ENCODE data around the gene NAT8L. TPM values are rescaled to one million over a fixed set of nuclear protein-coding genes. Genes with fewer than 3 reads are reported as not detected.

NAT8L gene
- total RNA-seq, 8 experiments from 2014 or later, result 2.0 to 17.1 (median 9.0) TPM

GRCh38 chr4:2077537-2078460, 18.7 kb downstream of the NAT8L start:
- 65 to 91% (median 79%) methylated on average over 1 to 11 of the region's 17 CpGs; no CpG with 5 or more reads in 2 of the 10 experiments for WGBS, 10 experiments
- ATAC-seq (replicated peaks in 6 of 8), result no peak
- Histone ChIP-seq H3K4me3 (no peak overlapping the region), H3K27ac (no peak overlapping the region), H3K4me1 (replicated peaks in 1 of 2) (peaks cover 11 to 17% of the 10 kb centered on the region in 2 donors)
- in situ Hi-C loops (cut with MboI; ENCODE audit: low pct_unique_long_range_greater_than_20kb in 2 of 9, low sequenced_read_pairs in 9 of 9, unreplicated experiment in 9 of 9), result no loop called here

GRCh38 chr4:2078584-2078983, 19.5 kb downstream of the NAT8L start:
- H3K27ac ChIP-seq, result no peak overlapping the region
- in situ Hi-C loops (cut with MboI; ENCODE audit: low pct_unique_long_range_greater_than_20kb in 2 of 9, low sequenced_read_pairs in 9 of 9, unreplicated experiment in 9 of 9), result no loop called here
- no peak overlapping the region for H3K4me3 ChIP-seq
- no peak for ATAC-seq (replicated peaks in 6 of 8)
- H3K4me1 ChIP-seq (replicated peaks in 1 of 2), result peaks cover 4 to 10% of the 10 kb centered on the region in 2 donors
- WGBS, 10 experiments, result 41 to 83% (median 72%) methylated on average over 1 to 8 of the region's 9 CpGs; no CpG with 5 or more reads in 3 of the 10 experiments

- WGBS, 10 experiments, result 80 to 100% (median 100%) methylated on average over 1 to 3 of the region's 5 CpGs; no CpG with 5 or more reads in 1 of the 10 experiments
Measured at GRCh38 chr4:2079006-2079405, 19.9 kb downstream of the NAT8L start.

DNA sequence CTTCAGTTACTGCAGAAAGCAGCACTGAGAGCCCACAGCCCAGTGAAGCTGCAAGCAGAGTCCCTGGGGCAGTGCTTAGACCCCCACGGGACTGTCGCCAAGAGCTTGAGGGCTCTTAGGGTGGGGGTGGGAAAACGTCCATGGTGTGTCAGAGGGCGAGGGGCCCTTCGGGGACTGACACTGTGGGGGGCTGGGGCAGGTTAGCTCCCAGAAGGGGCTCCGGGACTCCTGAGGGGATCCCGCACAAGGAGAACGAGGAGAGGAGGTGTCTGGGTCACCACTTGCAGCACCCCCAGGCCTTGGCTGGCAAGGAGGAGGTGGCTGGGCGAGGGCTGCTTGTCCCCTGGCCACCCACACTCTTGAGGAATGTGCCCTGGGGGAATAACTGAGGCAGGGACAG, 20.8 kb downstream of the NAT8L start:
- no peaks in the 10 kb centered on the region for H3K4me1 ChIP-seq (replicated peaks in 1 of 2)
- in situ Hi-C loops (cut with MboI; ENCODE audit: low pct_unique_long_range_greater_than_20kb in 2 of 9, low sequenced_read_pairs in 9 of 9, unreplicated experiment in 9 of 9), result no loop called here
- WGBS, 10 experiments, result no CpG with 5 or more reads among the region's 9 CpGs
- H3K4me3 ChIP-seq, result no peak overlapping the region
- no peak for ATAC-seq (replicated peaks in 6 of 8)
- H3K27ac ChIP-seq, result no peak overlapping the region

More at GRCh38 chr4:2079006-2079405, 19.9 kb downstream of the NAT8L start:
- peaks cover 4 to 5% of the 10 kb centered on the region in 2 donors for H3K4me1 ChIP-seq (replicated peaks in 1 of 2)
- H3K27ac ChIP-seq, result no peak overlapping the region
- no peak for ATAC-seq (replicated peaks in 6 of 8)
- H3K4me3 ChIP-seq, result no peak overlapping the region
- in situ Hi-C loops (cut with MboI; ENCODE audit: low pct_unique_long_range_greater_than_20kb in 2 of 9, low sequenced_read_pairs in 9 of 9, unreplicated experiment in 9 of 9), result no loop called here

- Histone ChIP-seq H3K4me1 (replicated peaks in 1 of 2) (no peaks in the 10 kb centered on the region), H3K4me3 (no peak overlapping the region), H3K27ac (no peak overlapping the region)
- peak in 3 of 8 experiments; percentile 34 to 50 (median 41) for ATAC-seq (replicated peaks in 6 of 8)
- 83 to 100% (median 100%) methylated on average over 1 to 4 of the region's 19 CpGs; no CpG with 5 or more reads in 6 of the 10 experiments for WGBS, 10 experiments
- in situ Hi-C loops (cut with MboI; ENCODE audit: low pct_unique_long_range_greater_than_20kb in 2 of 9, low sequenced_read_pairs in 9 of 9, unreplicated experiment in 9 of 9), result no loop called here
Measured at GRCh38 chr4:2080429-2081300, 21.5 kb downstream of the NAT8L start.

DNA sequence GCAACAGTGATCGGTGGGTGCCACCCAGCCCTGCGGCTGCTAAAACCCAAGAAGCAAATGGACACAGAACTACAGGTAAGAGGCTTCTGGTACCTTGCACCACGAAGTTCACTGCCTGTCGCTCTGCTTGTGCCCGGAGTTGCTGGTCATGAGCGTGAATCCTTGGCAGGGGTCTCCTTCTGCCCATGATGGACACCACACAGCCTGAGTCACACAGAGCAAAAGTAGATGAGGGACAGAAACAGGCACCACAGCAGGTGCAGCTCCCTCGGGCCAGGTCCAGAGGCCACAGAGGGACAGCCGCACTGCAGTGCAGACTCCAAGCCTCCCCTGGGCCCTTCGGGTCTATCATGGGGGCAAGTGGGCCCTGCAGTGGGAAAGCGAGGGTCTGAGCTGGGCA, 22.4 kb downstream of the NAT8L start:
- WGBS, 10 experiments, result 0 to 97% (median 87%) methylated on average over 1 to 6 of the region's 10 CpGs; no CpG with 5 or more reads in 4 of the 10 experiments
- ATAC-seq (replicated peaks in 6 of 8), result no peak
- no peak overlapping the region for H3K27ac ChIP-seq
- in situ Hi-C loops (cut with MboI; ENCODE audit: low pct_unique_long_range_greater_than_20kb in 2 of 9, low sequenced_read_pairs in 9 of 9, unreplicated experiment in 9 of 9), result no loop called here
- no peak overlapping the region for H3K4me3 ChIP-seq
- no peaks in the 10 kb centered on the region for H3K4me1 ChIP-seq (replicated peaks in 1 of 2)

DNA sequence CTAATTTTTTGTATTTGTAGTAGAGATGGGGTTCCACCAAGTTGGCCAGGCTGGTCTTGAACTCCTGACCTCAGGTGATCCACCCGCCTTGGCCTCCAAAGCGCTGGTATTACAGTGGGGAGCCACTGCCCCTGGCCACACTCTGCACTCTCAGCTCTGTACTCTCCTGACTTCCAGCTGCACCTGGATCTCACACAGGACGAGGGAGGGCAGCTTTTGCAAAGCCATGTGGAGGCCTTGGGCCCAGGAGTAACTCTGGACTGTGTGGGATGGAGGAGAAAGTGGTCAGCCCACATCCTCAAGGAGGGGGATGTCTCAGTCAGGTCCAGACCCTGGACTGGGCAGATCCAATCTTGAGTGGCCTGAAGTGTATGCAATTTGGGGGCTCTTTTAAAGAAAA, 23.0 kb downstream of the NAT8L start:
- in situ Hi-C loops (cut with MboI; ENCODE audit: low pct_unique_long_range_greater_than_20kb in 2 of 9, low sequenced_read_pairs in 9 of 9, unreplicated experiment in 9 of 9), result no loop called here
- WGBS, 10 experiments, result 60 to 63% methylated on average over 2 of the region's 3 CpGs; no CpG with 5 or more reads in 8 of the 10 experiments
- no peaks in the 10 kb centered on the region for H3K4me1 ChIP-seq (replicated peaks in 1 of 2)
- H3K27ac ChIP-seq, result no peak overlapping the region
- no peak overlapping the region for H3K4me3 ChIP-seq
- no peak for ATAC-seq (replicated peaks in 6 of 8)

DNA sequence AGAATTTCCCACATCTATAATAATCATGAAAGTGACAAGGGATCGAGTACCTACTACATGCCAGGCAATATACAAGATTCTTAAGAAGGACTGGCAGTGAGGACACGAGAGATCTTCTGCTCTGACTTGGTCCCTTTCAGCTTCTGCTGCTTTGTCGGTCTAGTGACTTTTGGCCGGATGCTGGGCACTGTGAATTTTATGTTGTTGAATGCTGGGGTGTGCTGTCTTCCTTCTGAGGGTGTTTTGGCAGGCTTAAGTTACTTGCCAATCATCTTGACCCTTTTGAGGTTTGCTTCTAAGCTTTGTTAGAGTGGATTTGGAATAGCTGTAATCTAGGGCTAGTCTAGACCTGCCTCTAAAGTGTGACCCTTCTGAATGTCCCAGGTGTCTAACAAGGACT, 23.5 kb downstream of the NAT8L start:
- in situ Hi-C loops (cut with MboI; ENCODE audit: low pct_unique_long_range_greater_than_20kb in 2 of 9, low sequenced_read_pairs in 9 of 9, unreplicated experiment in 9 of 9), result no loop called here
- H3K4me3 ChIP-seq, result no peak overlapping the region
- no peaks in the 10 kb centered on the region for H3K4me1 ChIP-seq (replicated peaks in 1 of 2)
- no peak overlapping the region for H3K27ac ChIP-seq
- WGBS, 10 experiments, result 60 to 100% (median 78%) methylated on average over 1 to 3 of the region's 4 CpGs; no CpG with 5 or more reads in 5 of the 10 experiments
- no peak for ATAC-seq (replicated peaks in 6 of 8)

- H3K4me1 ChIP-seq (replicated peaks in 1 of 2), result no peaks in the 10 kb centered on the region
- 59 to 100% (median 76%) methylated on average over 1 to 8 of the region's 15 CpGs; no CpG with 5 or more reads in 2 of the 10 experiments for WGBS, 10 experiments
- no peak for ATAC-seq (replicated peaks in 6 of 8)
- H3K27ac ChIP-seq, result no peak overlapping the region
- in situ Hi-C loops (cut with MboI; ENCODE audit: low pct_unique_long_range_greater_than_20kb in 2 of 9, low sequenced_read_pairs in 9 of 9, unreplicated experiment in 9 of 9), result no loop called here
- H3K4me3 ChIP-seq, result no peak overlapping the region
Measured at GRCh38 chr4:2083116-2083825, 24.1 kb downstream of the NAT8L start.

DNA sequence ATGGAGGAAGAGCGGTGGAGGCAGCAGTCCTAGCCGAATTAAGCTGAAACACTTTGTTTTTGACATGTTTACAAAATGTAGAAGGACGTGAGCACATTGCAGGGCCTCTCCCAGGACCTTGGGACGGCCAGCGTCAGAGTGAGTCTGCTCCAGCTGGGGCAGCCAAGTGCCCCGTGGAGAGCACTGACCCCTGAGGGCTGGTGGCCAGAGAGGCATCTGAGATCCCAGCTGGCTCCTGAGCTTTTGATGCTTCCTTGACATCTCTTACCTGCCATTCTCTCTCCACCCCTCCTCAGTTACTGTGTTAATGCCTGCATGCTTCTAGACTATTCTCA, 24.7 kb downstream of the NAT8L start:
- in situ Hi-C loops (cut with MboI; ENCODE audit: low pct_unique_long_range_greater_than_20kb in 2 of 9, low sequenced_read_pairs in 9 of 9, unreplicated experiment in 9 of 9), result no loop called here
- H3K4me3 ChIP-seq, result no peak overlapping the region
- H3K4me1 ChIP-seq (replicated peaks in 1 of 2), result peaks cover 0 to 1% of the 10 kb centered on the region in 2 donors
- H3K27ac ChIP-seq, result no peak overlapping the region
- ATAC-seq (replicated peaks in 6 of 8), result no peak
- 40 to 87% (median 77%) methylated on average over 1 to 6 of the region's 6 CpGs; no CpG with 5 or more reads in 5 of the 10 experiments for WGBS, 10 experiments

DNA sequence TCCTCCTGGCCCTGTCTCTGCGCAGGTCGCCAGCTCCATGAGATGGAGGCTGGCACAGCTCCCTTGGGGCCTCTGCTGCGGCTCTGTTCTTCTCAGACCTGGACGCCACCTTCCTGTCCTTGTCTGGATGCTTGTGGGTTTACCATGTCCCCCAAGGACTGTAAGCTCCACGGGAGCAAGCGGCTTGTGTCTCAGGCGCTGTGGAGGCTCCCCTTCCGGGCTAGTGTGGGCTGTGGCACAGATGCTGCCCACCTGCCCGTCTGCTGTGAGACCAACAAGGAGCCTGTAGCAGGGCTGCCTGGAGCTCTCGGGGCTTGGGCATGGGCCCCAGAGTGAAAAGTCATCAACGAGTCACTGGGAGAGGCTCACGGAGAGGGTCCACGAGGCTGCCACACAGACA, 25.2 kb downstream of the NAT8L start:
- in situ Hi-C loops (cut with MboI; ENCODE audit: low pct_unique_long_range_greater_than_20kb in 2 of 9, low sequenced_read_pairs in 9 of 9, unreplicated experiment in 9 of 9), result no loop called here
- Histone ChIP-seq H3K4me1 (replicated peaks in 1 of 2) (peaks cover 0 to 5% of the 10 kb centered on the region in 2 donors), H3K4me3 (no peak overlapping the region), H3K27ac (no peak overlapping the region)
- 20 to 87% (median 53%) methylated on average over 1 to 3 of the region's 13 CpGs; no CpG with 5 or more reads in 5 of the 10 experiments for WGBS, 10 experiments
- ATAC-seq (replicated peaks in 6 of 8), result no peak

DNA sequence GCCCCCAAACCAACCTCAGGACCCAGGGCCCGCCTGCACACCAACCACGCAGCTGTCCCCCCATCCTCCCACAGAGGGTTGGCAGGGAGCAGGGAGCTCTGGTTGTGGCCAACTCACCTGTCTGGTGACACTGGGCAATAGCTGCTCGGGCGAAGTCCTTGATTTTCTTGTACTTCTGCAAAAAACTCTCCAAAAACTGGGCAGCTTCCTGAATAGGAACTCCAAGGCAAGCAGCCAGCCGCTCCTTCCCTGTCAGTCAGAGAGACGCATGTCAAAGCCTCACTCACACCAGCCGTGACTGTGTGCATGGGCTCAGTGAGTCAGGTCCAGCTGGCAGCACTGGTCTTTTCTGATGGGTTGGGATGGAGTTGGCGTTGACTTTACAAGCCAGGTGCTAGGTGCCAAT, 26.4 kb downstream of the NAT8L start:
- in situ Hi-C loops (cut with MboI; ENCODE audit: low pct_unique_long_range_greater_than_20kb in 2 of 9, low sequenced_read_pairs in 9 of 9, unreplicated experiment in 9 of 9), result no loop called here
- peaks cover 0 to 5% of the 10 kb centered on the region in 2 donors for H3K4me1 ChIP-seq (replicated peaks in 1 of 2)
- no peak overlapping the region for H3K4me3 ChIP-seq
- H3K27ac ChIP-seq, result no peak overlapping the region
- no peak for ATAC-seq (replicated peaks in 6 of 8)
- 76 to 100% (median 87%) methylated on average over 2 to 6 of the region's 8 CpGs; no CpG with 5 or more reads in 4 of the 10 experiments for WGBS, 10 experiments
